HG03565 (cell line): ENCODE measurements around the gene TAOK1.
"Not testable (repeated sequence)": the region's sequence is repeated elsewhere in the genome, so short reads cannot be mapped to it uniquely, and the experiment has no call there.

ENCODE experiments used
- ATAC-seq: cut with Tn5 transposase; IDR thresholded peaks from one replicate; pipeline ENCODE4 v1.9.1; 2021; ENCODE audit warnings: mild to moderate bottlenecking, moderate library complexity; ENCODE audit not compliant: unreplicated experiment

Gene TAOK1

GRCh38 chr17:29526322-29526721 is 136.2 kb downstream of the TAOK1 start:
- no peak for ATAC-seq

- ATAC-seq: no peak
Measured at GRCh38 chr17:29533976-29534375, 143.8 kb downstream of the TAOK1 start.

GRCh38 chr17:29544066-29544465 is 153.9 kb downstream of the TAOK1 start:
- no peak for ATAC-seq

GRCh38 chr17:29546085-29546484 is 155.9 kb downstream of the TAOK1 start:
- ATAC-seq: no peak

- ATAC-seq: no peak
Measured at GRCh38 chr17:29546830-29547229, 156.7 kb downstream of the TAOK1 start.

- no peak for ATAC-seq
Measured at GRCh38 chr17:29549177-29549923, 159.2 kb downstream of the TAOK1 start.

- ATAC-seq: no peak
Measured at GRCh38 chr17:29555840-29556239, 165.7 kb downstream of the TAOK1 start.

- no peak for ATAC-seq
Measured at GRCh38 chr17:29557085-29557738, 167.0 kb downstream of the TAOK1 start.

- ATAC-seq: no peak
Measured at GRCh38 chr17:29557739-29558116, 167.6 kb downstream of the TAOK1 start.

- ATAC-seq: not testable (repeated sequence)
Measured at GRCh38 chr17:29558139-29558538, 168.0 kb downstream of the TAOK1 start.

GRCh38 chr17:29559640-29560039 is 169.5 kb downstream of the TAOK1 start:
- no peak for ATAC-seq

GRCh38 chr17:29560316-29560715 is 170.2 kb downstream of the TAOK1 start:
- no peak for ATAC-seq

- no peak for ATAC-seq
Measured at GRCh38 chr17:29561554-29562517, 171.7 kb downstream of the TAOK1 start.

- no peak for ATAC-seq
Measured at GRCh38 chr17:29562615-29563014, 172.5 kb downstream of the TAOK1 start.

- no peak for ATAC-seq
Measured at GRCh38 chr17:29563816-29564215, 173.7 kb downstream of the TAOK1 start.

GRCh38 chr17:29565643-29566472 is 175.7 kb downstream of the TAOK1 start:
- ATAC-seq: no peak

GRCh38 chr17:29566473-29567303 is 176.5 kb downstream of the TAOK1 start, which contains the start of gene ABHD15:
ABHD15 (minus strand) TSS chr17:29567037; CDS start chr17:29566966, 71 bp downstream.
- no peak for ATAC-seq

GRCh38 chr17:29567304-29567553 is 177.1 kb downstream of the TAOK1 start:
- no peak for ATAC-seq

GRCh38 chr17:29567554-29568330 is 177.6 kb downstream of the TAOK1 start:
- ATAC-seq: no peak
